ENCODE data around the gene ABCC6.
"Not testable (repeated sequence)": the region's sequence is repeated elsewhere in the genome, so short reads cannot be mapped to it uniquely, and the experiment has no call there.

Gene ABCC6

GRCh38 chr16:16247439-16247838 lies 24.1 kb upstream of the ABCC6 start:
- not testable (repeated sequence) for DNase-seq (ENCODE audit: low read depth in 1 of 2, low spot score in 1 of 2); H3K4me3 ChIP-seq (replicated peaks; ENCODE audit: insufficient read depth, low read length); H3K27me3 ChIP-seq (ENCODE audit: insufficient read depth, poor library complexity, severe bottlenecking)

GRCh38 chr16:16246578-16247262 lies 23.4 kb upstream of the ABCC6 start:
- not testable (repeated sequence) for H3K27me3 ChIP-seq (ENCODE audit: insufficient read depth, poor library complexity, severe bottlenecking); DNase-seq (ENCODE audit: low read depth in 1 of 2, low spot score in 1 of 2); H3K4me3 ChIP-seq (replicated peaks; ENCODE audit: insufficient read depth, low read length); H3K27ac ChIP-seq (replicated peaks)

More at GRCh38 chr16:16247439-16247838, 24.1 kb upstream of the ABCC6 start:
- H3K27ac ChIP-seq (replicated peaks), result not testable (repeated sequence)

GRCh38 chr16:16243886-16244285 lies 20.6 kb upstream of the ABCC6 start:
- H3K27ac ChIP-seq (replicated peaks); H3K4me3 ChIP-seq (replicated peaks; ENCODE audit: insufficient read depth, low read length); DNase-seq (ENCODE audit: low read depth in 1 of 2, low spot score in 1 of 2); H3K27me3 ChIP-seq (ENCODE audit: insufficient read depth, poor library complexity, severe bottlenecking): not testable (repeated sequence)

- H3K27ac ChIP-seq (replicated peaks); H3K4me3 ChIP-seq (replicated peaks; ENCODE audit: insufficient read depth, low read length); DNase-seq (ENCODE audit: low read depth in 1 of 2, low spot score in 1 of 2): not testable (repeated sequence)
Measured at GRCh38 chr16:16240667-16241066, 17.4 kb upstream of the ABCC6 start.

GRCh38 chr16:16237738-16238137 lies 14.4 kb upstream of the ABCC6 start:
- DNase-seq (ENCODE audit: low read depth in 1 of 2, low spot score in 1 of 2); H3K4me3 ChIP-seq (replicated peaks; ENCODE audit: insufficient read depth, low read length); H3K27ac ChIP-seq (replicated peaks); H3K27me3 ChIP-seq (ENCODE audit: insufficient read depth, poor library complexity, severe bottlenecking): not testable (repeated sequence)

More at GRCh38 chr16:16240667-16241066, 17.4 kb upstream of the ABCC6 start:
- H3K27me3 ChIP-seq (ENCODE audit: insufficient read depth, poor library complexity, severe bottlenecking), result not testable (repeated sequence)

- DNase-seq (ENCODE audit: low read depth in 1 of 2, low spot score in 1 of 2); H3K4me3 ChIP-seq (replicated peaks; ENCODE audit: insufficient read depth, low read length); H3K27me3 ChIP-seq (ENCODE audit: insufficient read depth, poor library complexity, severe bottlenecking): not testable (repeated sequence)
Measured at GRCh38 chr16:16237071-16237470, 13.8 kb upstream of the ABCC6 start.

GRCh38 chr16:16232692-16233061 lies 9.4 kb upstream of the ABCC6 start:
- not testable (repeated sequence) for H3K4me3 ChIP-seq (replicated peaks; ENCODE audit: insufficient read depth, low read length); DNase-seq (ENCODE audit: low read depth in 1 of 2, low spot score in 1 of 2); H3K27ac ChIP-seq (replicated peaks); H3K27me3 ChIP-seq (ENCODE audit: insufficient read depth, poor library complexity, severe bottlenecking)

More at GRCh38 chr16:16237071-16237470, 13.8 kb upstream of the ABCC6 start:
- not testable (repeated sequence) for H3K27ac ChIP-seq (replicated peaks)

- H3K27me3 ChIP-seq (ENCODE audit: insufficient read depth, poor library complexity, severe bottlenecking); DNase-seq (ENCODE audit: low read depth in 1 of 2, low spot score in 1 of 2); H3K4me3 ChIP-seq (replicated peaks; ENCODE audit: insufficient read depth, low read length); H3K27ac ChIP-seq (replicated peaks): not testable (repeated sequence)
Measured at GRCh38 chr16:16223662-16224241, 458 bp upstream of the ABCC6 start.

- not testable (repeated sequence) for H3K4me3 ChIP-seq (replicated peaks; ENCODE audit: insufficient read depth, low read length); H3K27ac ChIP-seq (replicated peaks); DNase-seq (ENCODE audit: low read depth in 1 of 2, low spot score in 1 of 2); H3K27me3 ChIP-seq (ENCODE audit: insufficient read depth, poor library complexity, severe bottlenecking)
Measured at GRCh38 chr16:16221382-16221781, 1.9 kb downstream of the ABCC6 start.

- not testable (repeated sequence) for H3K27ac ChIP-seq (replicated peaks); H3K4me3 ChIP-seq (replicated peaks; ENCODE audit: insufficient read depth, low read length); H3K27me3 ChIP-seq (ENCODE audit: insufficient read depth, poor library complexity, severe bottlenecking); DNase-seq (ENCODE audit: low read depth in 1 of 2, low spot score in 1 of 2)
Measured at GRCh38 chr16:16220449-16220848, 2.8 kb downstream of the ABCC6 start.

GRCh38 chr16:16218787-16219186 lies 4.5 kb downstream of the ABCC6 start:
- DNase-seq (ENCODE audit: low read depth in 1 of 2, low spot score in 1 of 2); H3K27me3 ChIP-seq (ENCODE audit: insufficient read depth, poor library complexity, severe bottlenecking): not testable (repeated sequence)

GRCh38 chr16:16218349-16218748 lies 4.9 kb downstream of the ABCC6 start:
- not testable (repeated sequence) for DNase-seq (ENCODE audit: low read depth in 1 of 2, low spot score in 1 of 2); H3K4me3 ChIP-seq (replicated peaks; ENCODE audit: insufficient read depth, low read length); H3K27me3 ChIP-seq (ENCODE audit: insufficient read depth, poor library complexity, severe bottlenecking); H3K27ac ChIP-seq (replicated peaks)

More at GRCh38 chr16:16218787-16219186, 4.5 kb downstream of the ABCC6 start:
- not testable (repeated sequence) for H3K4me3 ChIP-seq (replicated peaks; ENCODE audit: insufficient read depth, low read length); H3K27ac ChIP-seq (replicated peaks)

- peak; percentile 51 to 61 for DNase-seq (ENCODE audit: low read depth in 1 of 2, low spot score in 1 of 2)
- not testable (repeated sequence) for H3K27ac ChIP-seq (replicated peaks); H3K27me3 ChIP-seq (ENCODE audit: insufficient read depth, poor library complexity, severe bottlenecking); H3K4me3 ChIP-seq (replicated peaks; ENCODE audit: insufficient read depth, low read length)
Measured at GRCh38 chr16:16213863-16214293, 9.4 kb downstream of the ABCC6 start.

- DNase-seq (ENCODE audit: low read depth in 1 of 2, low spot score in 1 of 2); H3K27ac ChIP-seq (replicated peaks); H3K4me3 ChIP-seq (replicated peaks; ENCODE audit: insufficient read depth, low read length); H3K27me3 ChIP-seq (ENCODE audit: insufficient read depth, poor library complexity, severe bottlenecking): not testable (repeated sequence)
Measured at GRCh38 chr16:16211404-16211803, 11.9 kb downstream of the ABCC6 start.

GRCh38 chr16:16208461-16208860 lies 14.8 kb downstream of the ABCC6 start:
- H3K4me3 ChIP-seq (replicated peaks; ENCODE audit: insufficient read depth, low read length); DNase-seq (ENCODE audit: low read depth in 1 of 2, low spot score in 1 of 2); H3K27me3 ChIP-seq (ENCODE audit: insufficient read depth, poor library complexity, severe bottlenecking): not testable (repeated sequence)
- H3K27ac ChIP-seq (replicated peaks), result peak overlapping the region; percentile 41; the same call in 1 of the 2 replicates
